OCI-LY1 (cell line): ENCODE data around the gene LCP2.

Experiments
- CTCF ChIP-seq: fragments of 200-600 bp; sonication (generic), shearing (Covaris generic); IDR thresholded peaks from 2 replicates; pipeline ENCODE4 v1.5.1; 2017; ENCODE audit warnings: mild to moderate bottlenecking, antibody characterized with exemption, low read length, moderate library complexity, mixed read lengths
- EZH2 ChIP-seq: fragments of 200-600 bp; sonication (generic), shearing (Covaris generic); IDR thresholded peaks from 2 replicates; pipeline ENCODE4 v1.8.0; 2017; ENCODE audit warnings: borderline replicate concordance, mixed run types, mild to moderate bottlenecking, antibody characterized with exemption, low read length, moderate library complexity, mixed read lengths

GRCh38 chr5:170300361-170301013 lies 2.9 kb upstream of the LCP2 start:
- TF ChIP-seq CTCF: no peak
- TF ChIP-seq EZH2: no peak
